ENCODE measurements around the gene PDE10A. TPM values are rescaled to one million over a fixed set of nuclear protein-coding genes. Genes with fewer than 3 reads are reported as not detected.

The PDE10A gene
- total and polyA plus RNA-seq, 2 of the 8 experiments (the other 6 are each of a cell fraction or from before 2014, with no cell fraction given): 1.1 to 2.4 TPM

GRCh38 chr6:165662041-165662748 is 846 bp downstream of the PDE10A start:
- H2AK5ac ChIP-seq (ENCODE audit: low read depth, low read length): no peak overlapping the region
- 0 out of 2 replicates have a peak overlapping the region, but pooled peaks have one; percentile 82 for H3K18ac ChIP-seq (ENCODE audit: extremely low read depth, low read length)
- no peak overlapping the region for H4K91ac ChIP-seq (replicated peaks; ENCODE audit: insufficient read length, low read length)
- no peak overlapping the region for H3K27ac ChIP-seq (ENCODE audit: low read depth, low read length)
- no peak overlapping the region for H3K9ac ChIP-seq (replicated peaks in 1 of 4; ENCODE audit: extremely low read depth in 1 of 4, low read depth in 3 of 4, low read length in 3 of 4)
- ChIA-PET CTCF (ENCODE audit: partially characterized antibody) (no interaction called here), POLR2A (ENCODE audit: partially characterized antibody) (interaction anchor here (1.0 to 1.1 kb wide), 3 partner anchors 26 to 88 kb away, joined by 3 to 4 read pairs (median 3); no protein-coding TSS in a partner anchor)
- no peak overlapping the region for H3K4ac ChIP-seq (replicated peaks; ENCODE audit: insufficient read length, low read depth, low read length)
- H3K4me3 ChIP-seq (ENCODE audit: extremely low read depth in 1 of 4, insufficient read depth in 2 of 4, low read depth in 3 of 4, low read length in 4 of 4): peak overlapping the region; percentile 44 to 75 (median 55)
- H3K79me2 ChIP-seq (ENCODE audit: control insufficient read depth in 1 of 2, insufficient read depth in 2 of 2, low read length in 2 of 2): no peaks in the 10 kb centered on the region
- H2AFZ ChIP-seq (ENCODE audit: low read length): no peak overlapping the region
- H2BK120ac ChIP-seq (replicated peaks; ENCODE audit: low read depth, low read length): no peak overlapping the region
- no peak overlapping the region for H3K56ac ChIP-seq (replicated peaks; ENCODE audit: insufficient read length, low read depth, low read length)
- peaks cover 11 to 26% (median 16%) of the 10 kb centered on the region in 4 experiments for H3K4me1 ChIP-seq (replicated peaks in 1 of 4; ENCODE audit: control insufficient read depth in 3 of 4, insufficient read depth in 4 of 4, low read length in 3 of 4)
- H3K27me3 ChIP-seq (replicated peaks in 1 of 4; ENCODE audit: control insufficient read depth in 3 of 4, extremely low read depth in 1 of 4, insufficient read depth in 3 of 4, low read length in 3 of 4): peaks cover 48 to 83% (median 67%) of the 10 kb centered on the region in 4 experiments
- peaks cover 0 to 2% (median 0%) of the 10 kb centered on the region in 4 experiments; a peak in 1 of 8 replicates for H3K36me3 ChIP-seq (ENCODE audit: control insufficient read depth in 2 of 4, insufficient read depth in 4 of 4, low read length in 3 of 4)
- peaks cover 0 to 2% of the 10 kb centered on the region in 2 experiments for H4K20me1 ChIP-seq (replicated peaks in 1 of 2; ENCODE audit: control insufficient read depth in 1 of 2, insufficient read depth in 2 of 2, low read length in 2 of 2)
- DNase-seq (ENCODE audit: low read depth in 1 of 2, low spot score in 2 of 2) (no peak), FAIRE-seq (no peak)
- peak overlapping the region; percentile 74 to 95 for H3K4me2 ChIP-seq (ENCODE audit: insufficient read depth in 1 of 2, low read depth in 2 of 2, low read length in 2 of 2)
- no peak overlapping the region for H3K14ac ChIP-seq (ENCODE audit: insufficient read length)
- no peaks in the 10 kb centered on the region for H3K79me1 ChIP-seq (ENCODE audit: low read depth, low read length)
- H3K23me2 ChIP-seq (ENCODE audit: low read depth, low read length): peaks cover 29% of the 10 kb centered on the region; the same call in 1 of the 2 replicates
- no peak overlapping the region for H2BK12ac ChIP-seq (ENCODE audit: low read depth, low read length)
- H3K9me3 ChIP-seq (ENCODE audit: insufficient read depth in 2 of 2, low read depth in 1 of 2, low read length in 1 of 2): no peaks in the 10 kb centered on the region
- 1% methylated on average over 27 of the region's 100 CpGs; no CpG with 5 or more reads in 1 of the 2 experiments for WGBS, 2 experiments (ENCODE audit: extremely low coverage in 1 of 2, insufficient coverage in 1 of 2, insufficient read length in 1 of 2, insufficient replicate concordance in 2 of 2, low coverage in 1 of 2, low lambda C conversion rate in 2 of 2, missing lambda C conversion rate in 1 of 2)
- no peak overlapping the region for H2BK15ac ChIP-seq (ENCODE audit: low read length)
- H2BK20ac ChIP-seq (ENCODE audit: low read length): no peak overlapping the region
- H4K5ac ChIP-seq (ENCODE audit: insufficient read length, low read depth, low read length): no peak overlapping the region
- peak overlapping the region; percentile 86; the same call in 1 of the 2 replicates for H4K8ac ChIP-seq (ENCODE audit: extremely low read depth, insufficient read depth, low read length)
- no peak overlapping the region for H3K23ac ChIP-seq (ENCODE audit: insufficient read length)
- H2BK5ac ChIP-seq (ENCODE audit: low read depth, low read length): no peak overlapping the region
- TF ChIP-seq EGR1 (IDR thresholded peaks at IDR 0.05; ENCODE audit: borderline replicate concordance, low read depth, low read length) (no peak), ZNF274 (IDR thresholded peaks at IDR 0.05; ENCODE audit: borderline replicate concordance, extremely low read depth, low read length) (no peak), SP2 (IDR thresholded peaks at IDR 0.05; ENCODE audit: low read length) (no peak), KDM4A (IDR thresholded peaks at IDR 0.05; ENCODE audit: low read depth, low read length, severe bottlenecking) (no peak), SRF (IDR thresholded peaks at IDR 0.05; ENCODE audit: low read depth, low read length) (no peak), CTBP2 (IDR thresholded peaks at IDR 0.05; ENCODE audit: borderline replicate concordance, insufficient read depth, insufficient read length, low read length) (no peak), SIX5 (IDR thresholded peaks at IDR 0.05; ENCODE audit: low read depth, low read length) (no peak), CEBPB (IDR thresholded peaks at IDR 0.05; ENCODE audit: low read depth, low read length) (no peak), MAX (IDR thresholded peaks at IDR 0.05) (no peak), NRF1 (IDR thresholded peaks at IDR 0.05; ENCODE audit: low read depth, low read length) (no peak), E2F6 (IDR thresholded peaks at IDR 0.05) (no peak), CHD1 (IDR thresholded peaks at IDR 0.05; ENCODE audit: low read depth, low read length) (no peak)
